HL-60 (cell line): Measurements from ENCODE around the gene SIGLEC14.
"Not testable (repeated sequence)": the region's sequence is repeated elsewhere in the genome, so short reads cannot be mapped to it uniquely, and the experiment has no call there.

Experiments used
- CTCF ChIP-seq: IDR thresholded peaks from one replicate; pipeline ENCODE4 v1.5.1; 2011; ENCODE audit warnings: low read length, control low read depth, inconsistent platforms; ENCODE audit not compliant: insufficient read depth
- POLR2AphosphoS5 ChIP-seq: IDR thresholded peaks from 2 replicates; pipeline ENCODE4 v1.6.1; 2012; ENCODE audit warnings: low read depth
- REST ChIP-seq: IDR thresholded peaks from 2 replicates; pipeline ENCODE4 v1.6.1; 2012; ENCODE audit warnings: low read depth; ENCODE audit not compliant: insufficient replicate concordance

GRCh38 chr19:51630315-51630714 lies 16.3 kb downstream of the SIGLEC14 start, which contains the start of gene SIGLEC5:
- TF ChIP-seq CTCF, REST, POLR2AphosphoS5: not testable (repeated sequence)
